Activated T-cell treated with anti-CD3 and anti-CD28 coated beads for 48 hours (primary cell): Measurements from ENCODE around the gene MICAL3.

Source experiments
- DNase-seq: peaks from one replicate; pipeline ENCODE4 v3.0.0-alpha.2; 2020; ENCODE audit warnings: low read depth

Gene MICAL3

GRCh38 chr22:17817511-17818065 is 206.8 kb downstream of the MICAL3 start:
- DNase-seq, result no peak

- DNase-seq, result no peak
Observed at GRCh38 chr22:17817079-17817478, 207.3 kb downstream of the MICAL3 start.

GRCh38 chr22:17816649-17817048 is 207.7 kb downstream of the MICAL3 start:
- no peak for DNase-seq

GRCh38 chr22:17815703-17816254 is 208.6 kb downstream of the MICAL3 start:
- DNase-seq, result no peak

GRCh38 chr22:17814830-17815229 is 209.5 kb downstream of the MICAL3 start:
- DNase-seq, result no peak

- no peak for DNase-seq
Observed at GRCh38 chr22:17814084-17814483, 210.3 kb downstream of the MICAL3 start.

GRCh38 chr22:17811119-17811518 is 213.2 kb downstream of the MICAL3 start:
- no peak for DNase-seq

- DNase-seq, result no peak
Observed at GRCh38 chr22:17810570-17811116, 213.7 kb downstream of the MICAL3 start.

- DNase-seq, result no peak
Observed at GRCh38 chr22:17808693-17809403, 215.5 kb downstream of the MICAL3 start.

- DNase-seq, result no peak
Observed at GRCh38 chr22:17807578-17808410, 216.6 kb downstream of the MICAL3 start.

GRCh38 chr22:17807086-17807485 is 217.3 kb downstream of the MICAL3 start:
- DNase-seq, result no peak

- no peak for DNase-seq
Observed at GRCh38 chr22:17806437-17806836, 217.9 kb downstream of the MICAL3 start.

GRCh38 chr22:17804331-17805080 is 219.9 kb downstream of the MICAL3 start:
- DNase-seq, result no peak

GRCh38 chr22:17803609-17804270 is 220.6 kb downstream of the MICAL3 start:
- DNase-seq, result no peak

GRCh38 chr22:17802822-17803221 is 221.5 kb downstream of the MICAL3 start:
- no peak for DNase-seq

- DNase-seq, result no peak
Observed at GRCh38 chr22:17802411-17802810, 221.9 kb downstream of the MICAL3 start.

GRCh38 chr22:17797721-17798559 is 226.4 kb downstream of the MICAL3 start:
- DNase-seq, result no peak

GRCh38 chr22:17796695-17797094 is 227.7 kb downstream of the MICAL3 start:
- no peak for DNase-seq

- DNase-seq, result no peak
Observed at GRCh38 chr22:17795661-17796548, 228.5 kb downstream of the MICAL3 start.
